NCI-H187 (cell line): ENCODE data around the gene GPR176.

Experiments used
- DNase-seq, 2 experiments: peaks; one replicate each; lab custom pipeline; 2025; lab: John Stamatoyannopoulos, UW

Gene GPR176, protein sequence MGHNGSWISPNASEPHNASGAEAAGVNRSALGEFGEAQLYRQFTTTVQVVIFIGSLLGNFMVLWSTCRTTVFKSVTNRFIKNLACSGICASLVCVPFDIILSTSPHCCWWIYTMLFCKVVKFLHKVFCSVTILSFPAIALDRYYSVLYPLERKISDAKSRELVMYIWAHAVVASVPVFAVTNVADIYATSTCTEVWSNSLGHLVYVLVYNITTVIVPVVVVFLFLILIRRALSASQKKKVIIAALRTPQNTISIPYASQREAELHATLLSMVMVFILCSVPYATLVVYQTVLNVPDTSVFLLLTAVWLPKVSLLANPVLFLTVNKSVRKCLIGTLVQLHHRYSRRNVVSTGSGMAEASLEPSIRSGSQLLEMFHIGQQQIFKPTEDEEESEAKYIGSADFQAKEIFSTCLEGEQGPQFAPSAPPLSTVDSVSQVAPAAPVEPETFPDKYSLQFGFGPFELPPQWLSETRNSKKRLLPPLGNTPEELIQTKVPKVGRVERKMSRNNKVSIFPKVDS

DNA sequence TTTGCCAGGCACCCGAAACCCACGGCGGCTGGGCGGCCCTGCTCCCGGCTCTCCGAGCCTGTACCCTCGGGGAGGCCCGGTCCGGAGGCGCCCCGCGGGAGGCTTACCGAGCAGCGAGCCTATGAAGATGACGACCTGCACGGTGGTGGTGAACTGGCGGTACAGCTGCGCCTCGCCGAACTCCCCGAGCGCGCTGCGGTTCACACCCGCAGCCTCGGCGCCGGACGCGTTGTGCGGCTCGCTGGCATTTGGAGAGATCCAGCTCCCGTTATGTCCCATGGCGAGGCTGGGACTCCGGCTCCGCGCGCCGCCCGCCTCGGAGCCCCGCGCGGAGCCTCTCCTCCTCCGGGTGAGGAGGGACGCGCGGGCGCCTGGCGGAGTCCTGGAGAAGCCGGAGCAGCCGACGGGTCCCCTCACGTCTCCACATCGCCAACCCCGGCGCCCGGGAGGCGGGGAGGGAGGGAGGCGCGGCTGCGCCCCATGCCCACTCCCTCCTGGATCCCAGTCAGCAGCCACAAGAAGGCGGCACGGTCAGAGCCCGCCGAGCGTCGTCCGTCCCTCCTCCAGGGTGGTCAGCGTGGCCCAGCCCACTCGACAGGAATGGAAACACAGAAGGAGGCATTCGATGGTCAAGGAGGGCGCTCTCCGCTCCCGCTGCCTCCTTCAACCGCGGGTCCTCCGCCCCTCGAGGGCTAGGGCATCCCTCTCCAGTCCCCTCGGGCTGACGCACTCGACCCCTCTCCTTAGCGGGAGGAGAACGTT, at the start of gene GPR176:
TSS of gene GPR176 (minus strand) at position 519 of the 762 bp plus-strand sequence. CDS start at position 279, 240 bp downstream.
- DNase-seq, result peak; percentile 2 to 40

GRCh38 chr15:39969002-39969394, 48.9 kb upstream of the GPR176 start:
- no peak for DNase-seq

- DNase-seq, result no peak
Measured at GRCh38 chr15:39968273-39969001, 48.4 kb upstream of the GPR176 start.

DNA sequence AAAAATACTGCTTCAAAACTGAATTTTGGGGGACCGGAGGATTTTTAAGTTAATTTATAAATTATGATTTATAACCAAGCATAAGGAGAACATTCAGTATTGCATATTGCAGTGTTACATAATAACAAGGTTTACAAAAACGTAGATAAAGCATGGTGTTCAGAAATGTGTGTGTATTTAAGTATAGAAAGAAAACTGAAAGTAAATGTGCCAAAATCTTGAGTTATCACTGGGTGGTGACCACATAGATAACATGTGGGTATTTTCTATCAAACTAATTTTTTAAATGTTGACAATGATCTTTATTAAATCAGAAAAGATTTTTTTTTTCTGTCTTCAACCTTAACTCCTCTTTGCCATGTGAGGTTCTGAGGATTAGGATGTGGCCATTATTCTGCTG, 46.5 kb upstream of the GPR176 start:
- DNase-seq, result no peak

DNA sequence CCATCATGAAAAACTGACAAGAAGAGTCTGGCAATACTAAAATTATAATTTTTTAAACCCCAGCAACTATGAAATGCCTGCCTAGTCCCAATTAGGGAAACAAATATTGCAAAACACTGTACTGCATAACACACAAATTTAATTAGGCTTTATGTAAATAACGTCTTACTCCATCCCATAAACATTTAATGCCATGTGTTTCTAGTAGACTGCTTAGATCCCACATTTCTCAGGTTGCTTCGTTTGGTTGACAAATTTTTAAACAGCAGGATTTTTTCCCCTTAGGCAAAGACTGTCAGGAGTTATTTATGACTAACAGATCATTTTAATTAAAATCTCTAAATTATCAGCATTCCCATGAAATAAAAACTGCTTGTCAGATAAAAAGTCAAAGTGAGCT, 43.7 kb upstream of the GPR176 start:
- DNase-seq, result no peak

DNA sequence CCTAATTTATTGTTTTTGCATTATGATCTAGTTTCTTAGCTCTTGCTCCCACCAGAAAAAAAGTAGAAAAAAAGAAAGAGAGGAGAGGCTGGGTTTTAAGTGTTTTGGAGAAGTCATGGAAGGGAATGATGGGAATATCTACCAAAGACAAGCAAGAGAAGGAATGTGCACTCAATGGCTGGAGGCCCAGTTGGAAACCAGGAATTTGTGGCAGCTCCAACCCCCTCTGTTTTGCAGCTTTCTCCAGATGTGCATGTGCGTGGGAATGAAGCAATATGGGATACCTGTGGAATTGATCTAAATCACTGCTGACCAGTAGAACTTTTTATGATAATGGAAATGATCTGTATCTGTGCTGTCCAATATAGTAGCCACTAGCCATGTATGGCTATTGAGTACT, 41.0 kb upstream of the GPR176 start:
- no peak for DNase-seq

DNA sequence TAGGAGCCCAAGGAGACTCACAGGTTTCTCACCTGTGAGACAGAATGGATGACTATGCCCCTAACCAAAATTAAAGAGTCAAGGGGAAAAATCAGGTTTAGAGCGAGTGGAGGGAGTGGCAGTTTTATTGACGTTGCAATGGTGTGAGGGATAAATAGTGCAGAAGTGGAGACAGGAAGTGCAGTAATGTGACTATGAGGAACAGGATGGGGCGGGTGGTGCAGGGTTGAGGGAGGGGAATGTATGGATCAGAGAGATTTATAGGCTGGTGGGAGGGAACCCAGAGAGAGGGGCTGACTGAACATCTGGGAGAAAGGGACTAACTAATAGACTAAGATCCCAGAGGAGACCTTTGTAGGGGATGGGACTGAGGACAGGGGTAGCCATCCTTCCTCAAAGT, 40.3 kb upstream of the GPR176 start:
- no peak for DNase-seq

- DNase-seq, result no peak
Measured at GRCh38 chr15:39959411-39959810, 39.3 kb upstream of the GPR176 start.

DNA sequence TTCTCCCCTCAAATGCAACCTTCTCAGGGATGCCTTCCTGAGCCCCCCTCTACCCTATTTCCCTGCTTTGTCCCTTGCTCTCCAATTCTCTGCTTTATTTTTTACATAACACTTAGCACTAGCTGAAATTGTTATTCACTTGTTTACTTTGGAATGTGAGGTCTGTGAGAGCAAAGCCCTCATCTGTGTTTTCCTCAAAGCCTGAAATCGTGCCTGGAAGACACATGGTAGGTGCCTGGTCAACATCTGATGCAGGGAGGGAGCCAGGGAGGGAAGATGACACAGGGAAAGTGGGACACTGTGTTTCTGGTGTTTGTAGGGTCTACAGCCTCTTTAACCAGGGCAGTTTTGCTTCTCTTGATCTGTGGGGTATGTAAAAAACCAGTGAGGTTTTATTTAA, 37.4 kb upstream of the GPR176 start:
- DNase-seq, result no peak

DNA sequence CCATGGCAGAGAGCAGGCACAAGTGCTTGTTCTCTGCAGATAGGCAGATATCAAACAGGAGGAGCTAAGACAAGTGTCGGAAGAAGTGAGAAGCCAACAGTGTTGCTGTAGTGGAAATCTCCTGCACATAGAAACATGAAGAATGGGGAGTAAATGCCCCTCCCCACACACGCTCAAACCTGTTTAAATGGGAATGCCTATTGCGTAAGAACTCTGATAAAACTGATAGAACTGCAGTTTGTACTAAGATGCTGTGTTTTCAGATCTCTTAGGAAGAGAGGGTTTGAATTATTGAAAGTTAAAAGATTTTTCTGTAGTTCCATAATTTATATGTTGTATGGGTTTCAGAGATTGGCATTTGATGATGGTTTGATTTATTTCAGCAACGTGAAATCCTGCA, 33.5 kb upstream of the GPR176 start:
- no peak for DNase-seq

DNA sequence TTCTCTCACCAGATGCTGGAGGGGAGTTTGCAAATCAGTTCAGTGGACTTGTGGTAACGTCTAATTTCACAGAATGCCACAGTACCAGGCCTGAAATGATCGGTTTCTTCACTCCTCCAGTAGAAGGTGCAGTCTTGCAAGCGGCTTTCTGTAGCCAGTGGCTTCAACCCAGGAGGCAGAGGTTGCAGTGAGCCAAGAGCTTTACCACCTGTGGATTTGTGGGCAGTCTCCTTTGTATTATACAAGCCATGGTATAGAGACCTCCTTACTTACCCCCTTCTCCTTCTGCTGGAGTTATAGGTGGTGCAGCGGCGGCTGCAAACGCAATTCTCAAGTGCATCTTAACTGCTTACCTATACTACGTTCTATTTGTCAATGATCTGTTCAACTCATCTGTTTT, 31.5 kb upstream of the GPR176 start:
- no peak for DNase-seq

- DNase-seq, result peak; percentile 12 to 27
Measured at GRCh38 chr15:39948817-39949216, 28.8 kb upstream of the GPR176 start.

DNA sequence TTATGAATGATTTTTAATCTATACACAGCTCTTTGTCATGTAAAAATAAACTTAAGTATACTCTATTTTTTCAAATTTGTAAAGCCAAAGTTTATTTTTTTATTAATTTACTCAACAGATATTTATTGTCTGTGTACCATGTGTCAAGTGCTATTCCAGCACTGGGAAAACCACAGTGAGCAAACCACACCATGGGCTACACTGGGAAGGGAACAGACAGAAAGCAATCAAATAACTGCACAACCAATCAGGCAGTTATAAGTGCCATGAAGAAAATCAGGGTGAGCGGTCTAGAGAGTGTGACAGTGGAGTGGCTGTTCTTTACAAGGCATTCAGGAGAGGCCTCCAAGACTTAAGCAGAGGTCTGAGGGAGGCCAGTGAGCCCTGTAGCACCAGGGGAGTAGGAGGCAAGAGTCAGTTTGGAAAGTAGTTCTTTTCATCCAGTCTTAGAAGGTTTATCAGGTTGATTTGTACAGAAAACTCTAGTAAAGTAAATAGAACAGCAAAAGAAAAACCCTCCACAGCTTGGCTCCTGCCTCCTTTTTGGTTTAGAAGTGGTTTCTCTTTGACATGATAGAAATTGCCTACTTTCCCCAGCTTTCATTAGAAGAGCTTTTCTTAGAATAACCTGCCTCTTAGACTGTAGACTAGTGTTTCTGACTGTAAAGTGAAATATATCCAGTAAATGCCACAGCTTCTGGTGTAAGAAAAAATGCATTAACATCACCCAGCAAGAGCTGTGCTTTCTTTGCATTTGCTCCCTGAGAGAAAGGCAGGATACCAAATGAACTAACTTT, 27.5 kb upstream of the GPR176 start:
- no peak for DNase-seq

GRCh38 chr15:39946862-39947261, 26.8 kb upstream of the GPR176 start:
- no peak for DNase-seq

DNA sequence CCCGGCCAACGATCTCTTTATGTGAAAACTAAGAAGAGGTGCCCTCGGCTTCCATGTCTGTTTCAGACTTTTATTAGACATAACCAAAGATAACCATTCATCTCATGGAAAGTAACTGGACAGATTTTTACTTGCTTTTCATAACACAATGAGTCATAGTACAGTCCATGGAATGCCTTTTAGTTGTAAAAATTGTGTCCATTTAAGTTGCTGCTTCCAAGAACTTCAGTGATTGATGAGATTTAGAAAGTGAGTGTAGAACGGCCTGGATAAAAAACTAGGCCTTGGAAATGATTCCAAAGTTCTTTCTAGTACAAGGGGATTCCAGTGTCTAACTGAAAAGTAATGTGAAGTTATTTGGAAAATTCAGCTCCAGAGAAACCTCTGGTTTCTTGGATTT, 24.7 kb upstream of the GPR176 start:
- no peak for DNase-seq

DNA sequence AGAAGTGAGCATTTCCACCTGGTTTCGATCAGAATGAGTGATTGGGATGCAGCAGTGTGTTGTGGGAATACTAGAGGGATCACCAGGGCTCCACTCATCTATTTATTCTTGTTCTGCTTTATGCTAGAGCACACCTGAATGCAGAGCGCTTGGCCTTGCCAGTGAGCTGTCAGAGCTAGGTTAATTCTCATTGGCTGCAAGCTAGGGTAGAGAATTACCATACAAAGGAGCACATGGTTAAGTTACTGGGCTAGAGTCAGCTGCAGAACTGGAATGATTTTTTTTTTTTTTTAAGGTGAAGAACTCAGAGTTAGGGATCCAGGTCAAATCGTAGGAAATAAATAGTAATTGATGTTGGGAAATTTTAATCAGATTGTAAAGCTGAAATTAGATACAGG, 22.7 kb upstream of the GPR176 start:
- DNase-seq, result peak in 1 of 2 experiments; percentile 28

GRCh38 chr15:39942101-39942752, 22.2 kb upstream of the GPR176 start:
- no peak for DNase-seq

- DNase-seq, result no peak
Measured at GRCh38 chr15:39939487-39940452, 19.7 kb upstream of the GPR176 start.

DNA sequence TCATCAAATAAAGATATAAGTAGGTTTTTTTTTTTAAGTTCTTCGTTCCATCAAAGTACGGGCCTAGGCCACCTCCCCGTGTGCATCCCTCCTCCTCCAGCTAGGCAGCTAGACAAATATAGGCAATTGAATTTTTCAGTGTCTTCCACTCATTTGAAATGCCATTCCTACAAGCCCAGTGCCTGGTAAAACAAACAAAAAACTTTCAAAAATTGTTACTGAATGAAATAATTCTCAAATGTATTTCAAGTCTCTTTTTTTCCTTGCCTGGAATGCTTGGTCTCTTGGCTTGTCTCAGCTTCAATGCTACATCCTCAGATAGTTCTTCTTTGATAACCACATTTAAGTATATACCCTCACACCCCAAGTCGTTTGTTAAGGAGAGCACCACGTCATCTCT, 17.6 kb upstream of the GPR176 start:
- no peak for DNase-seq

DNA sequence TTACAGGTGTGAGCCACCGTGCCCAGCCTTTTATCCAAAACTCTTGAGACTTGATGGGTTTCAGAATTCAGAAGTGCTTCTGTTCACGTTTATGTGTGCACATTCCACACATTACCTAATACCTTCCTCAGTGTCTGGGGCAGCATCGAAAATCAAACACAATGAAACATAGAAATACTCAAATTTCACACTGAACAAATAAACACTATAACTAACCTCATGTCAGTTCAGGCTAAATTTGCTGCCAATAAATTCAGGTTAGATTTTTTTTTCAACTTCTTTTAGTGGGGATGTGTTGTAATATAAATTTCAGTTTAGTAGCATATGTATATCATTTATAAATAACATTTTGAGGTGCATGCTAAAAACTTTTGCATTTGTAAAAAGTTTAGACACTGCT, 16.6 kb upstream of the GPR176 start:
- DNase-seq, result no peak
